Glomerular visceral epithelial cell (primary cell): ENCODE results near the gene SYT1.
A peak's percentile ranks its signal among the peaks of the same experiment; 100 is the strongest.

Experiments
- DNase-seq: peaks from one replicate; pipeline ENCODE4 v3.0.0-alpha.2; 2016; ENCODE audit errors: extremely low spot score

The SYT1 gene

GRCh38 chr12:79217306-79217705 is 352.7 kb downstream of the SYT1 start:
- DNase-seq, result no peak

DNA sequence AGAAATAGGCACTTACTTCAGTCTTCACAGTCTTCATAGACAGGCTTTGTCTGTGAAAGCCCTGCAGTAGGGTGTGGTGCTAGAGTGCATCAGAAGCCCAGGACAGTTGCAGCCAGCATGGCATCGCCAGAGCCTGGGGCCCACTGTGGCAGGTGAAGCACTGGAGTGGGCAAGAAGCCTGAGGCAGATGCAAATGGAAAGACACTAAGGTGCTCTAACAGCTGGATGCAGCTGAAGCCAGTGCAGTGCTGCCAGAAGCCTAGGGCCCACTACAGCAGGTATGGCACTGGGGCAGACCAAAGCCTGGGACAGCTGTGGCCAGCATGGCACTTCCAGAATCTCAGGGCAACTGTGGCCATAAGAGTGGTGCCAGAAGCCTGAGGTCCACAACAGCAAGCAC is 358.6 kb downstream of the SYT1 start:
- no peak for DNase-seq

DNA sequence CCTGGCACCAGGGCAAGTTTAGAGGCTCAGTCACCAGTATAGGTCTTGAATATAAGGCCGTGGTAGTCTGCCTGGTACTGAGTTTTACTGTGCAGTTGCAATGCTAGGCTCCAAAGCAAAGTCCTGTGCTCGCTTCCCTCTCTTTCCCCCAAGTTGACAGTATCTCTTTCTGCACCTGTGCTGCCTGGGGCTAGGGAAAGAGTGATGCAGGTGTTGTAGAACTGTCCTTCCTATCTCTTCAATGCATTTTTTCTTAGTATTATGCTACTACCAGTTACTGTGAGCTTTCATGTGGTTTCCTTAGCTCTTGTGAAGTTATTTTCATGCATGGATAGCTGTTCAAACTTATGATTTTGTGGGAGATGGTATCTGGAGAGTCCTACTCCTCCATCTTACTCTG is 359.2 kb downstream of the SYT1 start:
- DNase-seq, result no peak

GRCh38 chr12:79227091-79227490 is 362.5 kb downstream of the SYT1 start:
- no peak for DNase-seq

DNA sequence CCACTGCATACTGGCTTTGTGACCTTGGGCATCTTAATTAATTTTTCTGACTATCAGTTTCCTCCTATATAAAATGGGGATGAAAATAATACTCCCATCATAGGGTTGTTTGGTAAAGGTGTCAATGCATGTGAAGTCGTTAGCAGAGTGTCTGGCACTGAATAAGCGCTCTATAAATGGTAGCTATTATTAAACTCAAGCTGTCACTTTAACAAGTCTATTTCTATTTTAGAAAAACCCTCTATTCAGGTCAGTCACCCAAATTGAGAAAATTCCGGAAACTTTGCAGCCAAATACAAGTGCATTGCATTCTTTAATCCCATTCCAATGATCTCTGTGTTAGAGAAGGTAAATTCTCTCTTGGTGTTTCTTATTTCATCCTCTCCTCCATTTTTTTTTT is 363.1 kb downstream of the SYT1 start:
- DNase-seq, result no peak

DNA sequence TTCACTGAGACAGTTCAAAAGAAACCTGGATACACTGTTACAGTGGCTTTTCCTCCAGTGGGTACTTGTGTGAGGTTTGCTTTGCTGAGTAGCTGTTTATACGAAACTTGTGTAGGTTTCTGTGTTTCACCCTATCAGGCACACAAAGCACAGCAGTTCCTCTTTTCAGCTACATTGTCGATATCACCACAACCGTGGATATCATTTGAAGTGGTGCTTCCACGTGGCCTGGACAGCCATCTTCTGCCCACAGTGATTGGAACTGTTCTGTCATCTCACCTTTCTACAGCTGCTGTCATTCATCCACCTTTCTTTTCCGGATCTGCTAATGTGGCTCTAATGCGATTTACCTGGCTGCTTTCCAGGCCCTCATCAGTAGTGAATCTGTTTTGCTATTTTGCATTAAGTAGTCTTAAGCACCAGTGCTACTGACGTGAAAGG is 368.8 kb downstream of the SYT1 start:
- no peak for DNase-seq

DNA sequence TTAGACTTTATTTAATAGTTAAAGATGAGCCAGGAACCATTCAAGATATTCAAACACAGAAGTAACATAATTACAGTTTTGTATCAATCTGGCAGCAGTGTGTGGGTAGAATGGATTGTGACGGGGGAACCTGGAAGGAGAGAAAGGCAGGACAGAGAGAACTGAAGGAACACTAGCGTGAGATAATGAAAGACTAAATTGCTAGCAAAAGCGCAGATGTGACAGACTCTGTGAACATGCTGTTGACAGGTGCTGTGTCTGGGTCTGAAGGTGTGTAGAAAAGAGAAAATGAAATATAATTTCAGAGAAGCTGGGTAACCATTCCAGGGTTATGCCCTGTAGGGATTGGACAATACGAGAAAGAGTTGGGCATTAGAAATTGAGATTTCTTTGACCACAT is 372.3 kb downstream of the SYT1 start:
- no peak for DNase-seq

- no peak for DNase-seq
These were observed 373.7 kb downstream of the SYT1 start for GRCh38 chr12:79238246-79238645.

GRCh38 chr12:79247494-79247893 is 382.9 kb downstream of the SYT1 start:
- no peak for DNase-seq

DNA sequence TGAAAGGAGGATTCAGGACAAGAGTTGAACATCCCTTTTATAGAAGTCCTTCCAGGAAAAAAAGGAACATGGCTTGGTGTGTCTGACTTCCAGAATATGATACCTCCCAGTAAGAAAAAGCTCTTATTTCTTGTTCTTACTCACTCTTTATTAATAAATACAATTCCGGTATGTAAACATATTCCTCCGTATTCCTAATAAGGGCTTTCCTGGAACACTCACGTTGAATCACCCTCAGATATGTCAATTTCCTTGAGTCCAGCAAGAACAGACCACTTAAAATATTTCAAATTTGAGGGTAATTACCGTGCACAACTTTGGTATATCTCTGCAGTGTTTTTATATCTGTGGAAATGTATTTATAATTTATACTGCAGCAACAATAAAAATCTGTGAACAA is 385.6 kb downstream of the SYT1 start:
- DNase-seq, result no peak

DNA sequence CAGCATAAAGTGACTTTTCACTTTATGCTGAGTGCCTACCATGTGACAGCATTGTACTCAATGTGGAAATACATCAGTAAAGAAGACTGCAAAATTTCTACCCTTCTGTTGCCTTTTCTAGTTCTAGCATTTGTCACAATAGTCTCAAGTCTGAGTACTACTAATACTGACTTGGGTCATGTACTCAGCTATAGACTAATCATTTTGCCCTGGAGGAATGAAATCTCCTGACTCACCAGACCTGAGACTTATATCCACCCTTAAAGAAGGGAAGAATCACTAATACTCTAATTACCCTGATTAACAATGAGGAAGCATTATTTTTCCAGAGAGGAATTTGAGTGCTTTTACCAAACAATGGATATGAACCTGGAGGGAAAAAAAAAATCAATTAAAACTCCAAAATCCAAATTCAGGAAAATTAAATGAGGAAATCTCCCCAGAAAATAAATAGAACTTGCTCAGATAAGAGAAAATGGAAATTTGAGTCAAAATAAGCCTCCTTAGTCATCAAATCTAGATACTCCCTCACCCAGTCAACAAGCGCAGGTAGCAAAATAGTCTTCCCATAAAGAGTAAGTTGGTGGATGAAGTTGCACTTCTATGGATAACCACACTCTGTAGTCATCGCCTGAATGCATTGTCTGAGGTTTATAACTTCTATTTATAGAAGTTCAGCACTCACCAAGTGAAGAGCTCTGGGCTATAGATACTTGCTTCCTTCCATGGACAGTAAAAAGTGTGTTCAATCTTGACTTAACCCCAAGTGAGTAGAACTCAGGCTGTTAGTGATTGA is 386.6 kb downstream of the SYT1 start:
- no peak for DNase-seq

- peak; percentile 4 for DNase-seq
These were observed 387.9 kb downstream of the SYT1 start for GRCh38 chr12:79252358-79253075.

DNA sequence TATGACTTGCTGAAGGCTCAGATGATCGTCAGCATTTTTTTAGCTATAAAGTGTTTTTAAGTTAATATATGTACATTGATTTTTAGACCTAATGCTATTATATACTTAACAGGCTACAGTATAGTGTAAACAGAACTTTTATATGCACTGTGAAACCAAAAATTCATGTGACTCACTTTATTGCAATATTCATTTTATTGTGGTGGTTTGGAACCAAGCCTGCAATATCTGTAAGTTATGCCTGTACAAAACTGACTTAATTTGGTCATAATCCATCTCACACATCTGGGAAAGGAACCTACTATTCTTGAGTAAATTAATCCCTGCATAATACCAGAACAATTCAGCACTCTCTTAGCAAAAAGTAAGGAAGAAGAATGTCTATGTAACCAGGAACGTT is 390.7 kb downstream of the SYT1 start:
- no peak for DNase-seq

- DNase-seq, result no peak
These were observed 396.3 kb downstream of the SYT1 start for GRCh38 chr12:79260923-79261322.

GRCh38 chr12:79262938-79263337 is 398.4 kb downstream of the SYT1 start:
- no peak for DNase-seq

- no peak for DNase-seq
These were observed 402.0 kb downstream of the SYT1 start for GRCh38 chr12:79266343-79267144.

DNA sequence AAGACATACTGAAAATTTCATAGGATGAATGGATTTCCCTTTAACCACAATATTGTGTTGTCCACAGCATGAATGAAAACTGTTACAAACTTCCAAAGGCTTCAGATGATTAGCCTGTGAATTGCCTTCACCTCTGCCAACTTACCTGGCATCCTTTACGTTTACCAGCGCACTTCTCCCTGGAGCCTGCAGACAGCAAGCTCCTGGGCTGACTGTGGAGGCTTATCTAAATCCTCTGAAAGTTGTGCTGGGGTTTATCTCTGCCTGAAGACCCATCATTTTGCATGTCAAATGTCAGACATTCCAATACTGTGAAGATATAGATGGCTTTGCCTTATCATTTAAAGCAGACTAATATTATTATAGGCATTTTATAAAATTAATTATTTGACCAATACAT is 403.0 kb downstream of the SYT1 start:
- no peak for DNase-seq

GRCh38 chr12:79274501-79275064 is 410.0 kb downstream of the SYT1 start:
- DNase-seq, result peak; percentile 7

GRCh38 chr12:79275631-79276030 is 411.1 kb downstream of the SYT1 start:
- DNase-seq, result peak; percentile 66

GRCh38 chr12:79283364-79283763 is 418.8 kb downstream of the SYT1 start:
- DNase-seq, result no peak

GRCh38 chr12:79288911-79289310 is 424.3 kb downstream of the SYT1 start:
- no peak for DNase-seq

GRCh38 chr12:79291711-79292110 is 427.1 kb downstream of the SYT1 start:
- no peak for DNase-seq
